Measurements from ENCODE around the gene FYB1. TPM values are rescaled to one million over a fixed set of nuclear protein-coding genes. Genes with fewer than 3 reads are reported as not detected.

FYB1 gene
- total RNA-seq, 4 donors from 2014 or later: 1.8 to 16.5 (median 4.8) TPM

DNA sequence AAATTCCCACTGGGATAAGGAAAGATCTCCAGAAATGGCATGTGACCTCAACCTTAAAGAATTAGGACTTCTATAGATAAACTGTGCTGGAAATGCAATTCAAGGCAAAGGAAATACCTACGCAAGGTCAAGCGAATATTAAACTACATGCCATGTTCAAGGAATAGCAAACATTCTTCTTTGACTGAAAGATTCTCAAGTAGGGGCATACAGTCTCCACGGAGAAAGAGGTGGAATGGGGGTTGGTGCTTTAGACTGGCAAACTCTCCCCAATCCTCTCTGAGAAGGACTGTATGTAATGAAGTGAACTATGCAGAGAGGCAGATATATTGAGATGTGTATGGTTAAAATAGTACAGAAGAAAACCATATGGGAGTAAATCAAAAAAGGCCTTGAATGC lies 151.3 kb downstream of the FYB1 start:
- peaks cover 9 to 10% of the 10 kb centered on the region in 2 donors for H3K4me1 ChIP-seq
- H3K36me3 ChIP-seq: no peaks in the 10 kb centered on the region
- no peak for DNase-seq
- no peak overlapping the region for H3K4me3 ChIP-seq
- TF ChIP-seq CTCF (IDR thresholded peaks at IDR 0.05): no peak
- TF ChIP-seq POLR2A (IDR thresholded peaks at IDR 0.05): no peak
- no peaks in the 10 kb centered on the region for H3K9me3 ChIP-seq
- intact Hi-C loops (cut with DNase I; ENCODE audit: low total_unique reads): no loop called here
- no peak overlapping the region for H3K27ac ChIP-seq
- no peaks in the 10 kb centered on the region for H3K27me3 ChIP-seq

GRCh38 chr5:39064450-39064849 lies 154.9 kb downstream of the FYB1 start:
- H3K9me3 ChIP-seq: no peaks in the 10 kb centered on the region
- intact Hi-C loops (cut with DNase I; ENCODE audit: low total_unique reads): no loop called here
- no peak overlapping the region for H3K4me3 ChIP-seq
- no peak overlapping the region for H3K27ac ChIP-seq
- peaks cover 0 to 8% of the 10 kb centered on the region in 2 donors for H3K4me1 ChIP-seq
- no peaks in the 10 kb centered on the region for H3K27me3 ChIP-seq
- no peak for DNase-seq
- H3K36me3 ChIP-seq: no peaks in the 10 kb centered on the region
- TF ChIP-seq CTCF (IDR thresholded peaks at IDR 0.05): no peak
- no peak for TF ChIP-seq POLR2A (IDR thresholded peaks at IDR 0.05)

- no peak for DNase-seq
- Histone ChIP-seq H3K4me3 (no peak overlapping the region), H3K4me1 (peaks cover 0 to 8% of the 10 kb centered on the region in 2 donors), H3K27ac (peak overlapping the region in 1 of 2 donors; percentile 0), H3K36me3 (no peaks in the 10 kb centered on the region), H3K9me3 (no peaks in the 10 kb centered on the region), H3K27me3 (no peaks in the 10 kb centered on the region)
- TF ChIP-seq POLR2A (IDR thresholded peaks at IDR 0.05) (no peak), CTCF (IDR thresholded peaks at IDR 0.05) (peak in 1 of 4 experiments; percentile 11)
- intact Hi-C loops (cut with DNase I; ENCODE audit: low total_unique reads): no loop called here
These were observed 156.3 kb downstream of the FYB1 start for GRCh38 chr5:39063037-39063436.

DNA sequence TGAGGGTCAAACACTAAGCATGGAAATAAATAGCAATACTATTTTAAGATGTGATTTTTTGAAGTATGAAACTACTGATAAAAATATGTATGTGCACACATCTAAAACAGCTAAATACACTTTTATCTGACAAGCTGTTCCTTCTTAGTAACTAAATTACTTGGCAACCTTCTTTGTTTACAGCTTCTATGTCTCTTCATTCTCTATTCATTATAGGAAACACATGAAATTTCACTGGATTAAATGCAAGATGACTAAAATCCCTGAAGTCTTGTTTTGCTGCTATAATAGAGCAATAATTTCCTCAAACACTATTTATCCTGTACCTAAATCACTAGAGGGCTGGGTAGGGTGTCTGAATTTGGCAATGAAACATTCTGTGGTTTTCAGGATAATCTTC lies 156.8 kb downstream of the FYB1 start:
- intact Hi-C loops (cut with DNase I; ENCODE audit: low total_unique reads): no loop called here
- H3K36me3 ChIP-seq: no peaks in the 10 kb centered on the region
- H3K4me3 ChIP-seq: no peak overlapping the region
- H3K27ac ChIP-seq: peak overlapping the region; percentile 0 to 17
- peaks cover 0 to 8% of the 10 kb centered on the region in 2 donors for H3K4me1 ChIP-seq
- H3K9me3 ChIP-seq: no peaks in the 10 kb centered on the region
- TF ChIP-seq CTCF (IDR thresholded peaks at IDR 0.05) (no peak), POLR2A (IDR thresholded peaks at IDR 0.05) (no peak)
- no peak for DNase-seq
- H3K27me3 ChIP-seq: no peaks in the 10 kb centered on the region

DNA sequence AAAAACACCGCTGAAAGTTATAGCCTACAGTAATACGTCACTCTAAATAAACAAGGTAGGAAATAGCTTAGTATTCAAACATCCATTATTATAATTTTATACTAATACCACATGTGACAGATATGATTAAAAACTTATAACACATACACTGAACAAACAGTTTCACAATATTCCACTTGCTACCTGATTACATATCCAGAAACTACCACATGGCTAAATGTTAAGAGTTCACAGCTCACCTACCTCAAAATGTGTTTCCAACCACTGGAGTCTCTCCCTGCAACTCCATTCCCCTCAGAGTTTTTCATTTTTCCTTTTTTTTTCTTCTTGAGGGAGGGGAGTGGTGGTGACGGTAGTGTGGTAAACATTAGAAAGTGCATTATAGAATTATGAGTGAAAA lies 157.3 kb downstream of the FYB1 start:
- Histone ChIP-seq H3K4me3 (no peak overlapping the region), H3K36me3 (no peaks in the 10 kb centered on the region), H3K4me1 (peaks cover 0 to 8% of the 10 kb centered on the region in 2 donors), H3K9me3 (no peaks in the 10 kb centered on the region), H3K27me3 (no peaks in the 10 kb centered on the region), H3K27ac (peak overlapping the region in 1 of 2 donors; percentile 0)
- intact Hi-C loops (cut with DNase I; ENCODE audit: low total_unique reads): no loop called here
- DNase-seq: no peak
- TF ChIP-seq CTCF (IDR thresholded peaks at IDR 0.05): no peak
- TF ChIP-seq POLR2A (IDR thresholded peaks at IDR 0.05): no peak
